Anterior cingulate cortex (tissue), 58 donors: Measurements from ENCODE around the gene IGF2R.
"Not testable (repeated sequence)": the region's sequence is repeated elsewhere in the genome, so short reads cannot be mapped to it uniquely, and the experiment has no call there.

Experiments
- DNase-seq, 58 donors: peaks; one replicate each; lab custom pipeline; 2025; lab: John Stamatoyannopoulos, UW

Gene IGF2R

GRCh38 chr6:160106701-160107100 is 137.8 kb downstream of the IGF2R start:
- no peak for DNase-seq

GRCh38 chr6:160108077-160108476 is 139.2 kb downstream of the IGF2R start:
- no peak for DNase-seq

- DNase-seq, result no peak
Observed at GRCh38 chr6:160110586-160111123, 141.8 kb downstream of the IGF2R start.

DNA sequence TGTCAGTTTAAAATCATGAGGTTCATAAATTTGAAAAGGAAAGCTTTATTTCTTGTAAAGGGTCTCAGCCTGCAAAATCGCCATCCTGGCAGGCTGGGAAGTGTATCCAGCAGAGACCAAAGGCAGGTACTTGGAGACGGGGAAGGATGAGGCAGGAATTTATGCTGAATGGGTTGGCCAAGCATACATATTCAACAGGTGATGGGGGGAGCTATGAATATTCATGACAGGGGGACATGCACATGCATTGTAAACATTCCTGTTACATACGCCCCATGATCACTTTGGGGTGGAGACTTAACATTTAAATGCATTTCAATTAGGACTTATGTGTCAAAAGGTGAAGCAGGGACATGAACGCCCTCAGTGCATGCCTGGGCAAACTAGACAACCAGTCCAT is 142.9 kb downstream of the IGF2R start:
- DNase-seq, result no peak

DNA sequence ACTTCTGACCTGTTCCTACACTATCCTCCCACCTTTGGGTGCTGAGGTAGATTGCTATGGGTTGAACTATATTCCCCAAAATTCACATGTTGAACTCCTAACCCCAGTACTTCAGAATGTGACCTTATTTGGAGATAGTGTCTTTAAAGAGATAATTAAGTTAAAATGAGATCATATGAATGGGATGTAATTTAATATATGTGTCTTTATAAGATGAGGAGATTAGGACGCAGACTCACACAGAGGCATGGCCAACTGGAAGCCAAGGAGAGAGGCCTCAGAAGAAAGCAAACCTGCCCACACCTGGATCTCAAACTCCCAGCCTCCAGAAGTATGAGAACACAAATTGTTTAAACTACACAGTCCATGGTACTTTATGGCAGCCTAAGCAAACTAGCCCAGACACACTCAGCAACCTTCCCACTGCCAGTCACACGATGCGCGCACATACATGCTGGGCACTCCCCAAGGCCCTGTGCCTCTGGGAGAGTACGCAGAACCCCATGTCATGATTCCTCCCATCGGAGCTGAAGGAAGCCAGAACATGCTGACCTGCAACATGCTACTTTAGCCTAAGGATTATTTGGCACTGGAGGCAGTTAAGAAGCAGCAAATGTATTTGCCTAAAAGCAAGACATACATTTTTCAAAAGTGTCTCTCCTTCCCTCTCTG is 143.9 kb downstream of the IGF2R start:
- no peak for DNase-seq

DNA sequence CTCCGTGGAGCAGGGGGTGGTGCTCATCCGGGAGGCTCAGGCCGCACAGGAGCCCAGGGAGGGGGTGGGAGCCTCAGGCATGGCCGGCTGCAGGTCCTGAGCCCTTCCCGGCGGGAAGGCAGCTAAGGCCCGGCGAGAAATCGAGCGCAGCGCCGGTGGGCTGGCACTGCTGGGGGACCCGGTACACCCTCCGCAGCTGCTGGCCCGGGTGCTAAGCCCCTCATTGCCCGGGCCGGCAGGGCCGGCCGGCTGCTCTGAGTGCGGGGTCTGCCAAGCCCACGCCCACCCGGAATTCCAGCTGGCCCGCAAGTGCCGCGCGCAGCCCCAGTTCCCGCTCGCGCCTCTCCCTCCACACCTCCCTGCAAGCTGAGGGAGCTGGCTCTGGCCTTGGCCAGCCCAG is 145.7 kb downstream of the IGF2R start:
- not testable (repeated sequence) for DNase-seq

DNA sequence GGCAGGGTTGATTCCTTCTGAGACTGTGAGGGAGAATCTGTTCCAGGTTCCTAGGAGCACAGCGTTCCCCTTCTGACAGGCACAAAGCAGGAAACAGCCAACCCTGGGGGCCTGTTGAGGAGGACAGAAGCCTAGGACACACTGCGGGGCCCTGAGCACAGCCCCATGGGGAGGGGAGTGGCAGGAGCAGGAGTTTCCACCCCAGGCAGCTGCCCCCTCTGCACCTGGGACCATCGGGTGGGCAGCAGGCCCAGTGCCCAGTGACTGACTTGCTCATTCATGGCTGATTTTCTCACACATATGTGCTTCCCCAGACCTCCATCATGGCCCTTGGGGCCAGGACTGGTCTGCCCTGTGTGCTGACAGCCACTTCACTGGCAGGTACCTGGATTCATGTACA is 146.5 kb downstream of the IGF2R start:
- DNase-seq, result no peak

DNA sequence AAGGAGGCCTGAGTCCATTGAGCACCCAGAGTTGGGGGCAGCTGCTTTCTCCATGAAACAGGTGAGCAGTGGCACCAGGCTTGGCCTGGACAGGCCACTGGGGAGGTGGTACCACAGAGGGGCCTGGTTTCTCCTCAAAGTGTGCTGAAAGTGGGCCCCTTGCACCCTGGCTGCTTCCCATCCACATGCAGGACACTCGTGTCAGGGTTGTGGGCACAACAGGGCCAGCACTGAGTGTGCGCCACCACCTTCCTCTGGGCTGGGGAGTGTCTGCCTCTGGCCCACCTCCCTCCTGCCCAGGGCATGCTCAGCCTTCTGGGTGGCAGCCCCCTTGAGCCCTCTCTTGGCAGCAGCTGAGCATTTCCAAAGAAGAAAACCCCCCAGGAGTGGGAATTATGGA is 147.5 kb downstream of the IGF2R start:
- DNase-seq, result no peak

DNA sequence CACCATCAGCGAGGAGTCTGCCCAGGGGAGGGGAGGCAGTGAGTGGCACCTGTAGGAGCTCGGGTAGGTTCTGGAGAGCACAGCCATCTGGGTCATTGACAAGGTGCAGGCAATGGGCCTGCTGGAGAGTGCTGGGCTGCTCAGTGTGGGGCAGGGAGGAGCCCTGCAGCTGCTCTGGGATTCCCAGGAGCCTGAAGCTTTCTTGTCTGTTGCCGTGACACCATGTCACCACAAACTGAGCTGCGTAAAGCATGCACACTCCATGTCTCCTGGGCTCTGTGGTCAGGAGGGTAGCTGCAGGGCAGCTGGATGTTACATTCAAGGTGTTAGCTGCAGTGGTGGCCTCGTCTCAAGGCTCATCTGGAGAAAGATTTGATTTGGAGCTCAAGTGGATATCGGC is 148.3 kb downstream of the IGF2R start:
- no peak for DNase-seq

- no peak for DNase-seq
Observed at GRCh38 chr6:160118620-160119229, 149.8 kb downstream of the IGF2R start.

- DNase-seq, result no peak
Observed at GRCh38 chr6:160120087-160120486, 151.2 kb downstream of the IGF2R start.

- no peak for DNase-seq
Observed at GRCh38 chr6:160121558-160121957, 152.7 kb downstream of the IGF2R start, which contains the start of gene SLC22A1. Gene SLC22A1, plus strand, starts transcription at chr6:160121815. Its CDS starts 121 bp downstream, at chr6:160121936.

GRCh38 chr6:160121981-160122380 is 153.1 kb downstream of the IGF2R start:
- DNase-seq, result no peak

DNA sequence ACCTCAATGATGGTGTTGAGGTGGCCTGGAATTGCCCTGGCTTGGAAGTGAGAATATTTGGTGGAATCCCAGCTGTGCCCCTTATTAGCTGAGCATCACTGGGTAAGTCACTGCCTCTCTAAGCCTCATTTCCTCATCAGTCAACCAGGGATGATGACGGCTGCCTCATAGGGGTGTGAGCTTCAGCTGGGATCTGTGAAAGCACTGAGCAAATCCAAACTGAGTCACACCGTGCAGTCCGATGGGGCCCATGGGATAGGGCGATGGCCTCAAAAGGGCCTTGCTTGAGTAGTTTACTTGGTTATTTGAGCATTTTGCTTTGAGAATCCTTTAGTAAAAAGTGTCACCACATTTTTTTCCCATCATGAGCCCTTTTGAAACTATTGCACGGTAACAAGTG is 153.9 kb downstream of the IGF2R start:
- DNase-seq, result no peak

DNA sequence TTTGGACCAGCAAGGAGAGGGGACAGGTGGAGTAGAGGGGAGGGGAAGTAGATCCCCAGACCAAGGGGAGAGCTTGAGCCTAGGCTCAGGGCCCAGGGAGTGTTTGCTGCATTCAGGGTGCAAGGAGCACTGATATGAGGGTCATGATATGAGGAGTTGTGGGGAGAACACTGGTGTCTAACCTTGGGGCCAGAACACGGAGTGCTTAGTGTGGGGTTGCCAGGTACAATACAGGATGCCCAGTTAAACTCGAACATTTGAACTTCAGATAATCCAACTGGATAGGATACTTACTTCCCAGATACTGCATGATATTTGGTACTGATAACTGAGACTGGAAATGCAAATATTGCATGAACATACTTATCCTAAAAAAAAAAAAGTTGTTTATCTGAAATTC is 155.1 kb downstream of the IGF2R start:
- DNase-seq, result no peak

DNA sequence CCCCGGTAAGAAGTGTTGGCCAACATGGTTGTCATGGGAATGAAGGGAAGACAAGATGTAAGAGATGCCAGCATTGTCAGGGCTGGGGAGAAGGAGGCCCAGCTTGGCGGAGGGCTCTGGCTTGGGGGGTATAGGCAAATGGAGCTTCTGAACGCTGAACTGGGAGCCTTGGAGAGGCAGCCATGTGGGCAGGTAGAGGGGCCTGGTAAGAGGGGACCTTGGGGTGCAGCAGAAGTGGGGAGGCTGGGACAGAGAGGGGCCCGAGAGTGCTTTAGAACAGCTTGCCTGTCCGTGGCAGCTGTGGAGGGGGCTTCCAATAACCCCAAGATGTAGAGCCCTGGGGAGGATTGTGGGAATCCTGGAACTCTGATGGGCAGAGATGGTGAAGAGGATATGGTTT is 155.7 kb downstream of the IGF2R start:
- no peak for DNase-seq

DNA sequence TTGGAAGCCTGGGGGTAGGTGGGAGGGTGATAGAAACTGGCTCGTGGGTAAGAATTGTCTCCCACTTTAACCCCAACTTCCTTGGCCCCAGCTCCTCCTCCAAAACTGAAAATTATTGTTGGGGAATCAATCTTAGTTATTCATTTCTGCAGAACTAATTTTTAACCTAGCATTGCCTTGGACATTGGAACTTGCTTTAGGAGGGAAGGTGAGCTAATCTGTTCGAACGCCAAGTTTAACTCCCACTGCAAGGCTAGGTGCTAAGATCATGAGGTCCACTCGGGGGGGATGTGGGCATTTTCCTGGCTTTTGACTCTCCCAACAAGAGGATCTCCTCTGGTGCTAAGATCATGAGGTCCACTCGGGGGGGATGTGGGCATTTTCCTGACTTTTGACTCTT is 156.2 kb downstream of the IGF2R start:
- not testable (repeated sequence) for DNase-seq

GRCh38 chr6:160127270-160128124 is 158.6 kb downstream of the IGF2R start:
- no peak for DNase-seq

DNA sequence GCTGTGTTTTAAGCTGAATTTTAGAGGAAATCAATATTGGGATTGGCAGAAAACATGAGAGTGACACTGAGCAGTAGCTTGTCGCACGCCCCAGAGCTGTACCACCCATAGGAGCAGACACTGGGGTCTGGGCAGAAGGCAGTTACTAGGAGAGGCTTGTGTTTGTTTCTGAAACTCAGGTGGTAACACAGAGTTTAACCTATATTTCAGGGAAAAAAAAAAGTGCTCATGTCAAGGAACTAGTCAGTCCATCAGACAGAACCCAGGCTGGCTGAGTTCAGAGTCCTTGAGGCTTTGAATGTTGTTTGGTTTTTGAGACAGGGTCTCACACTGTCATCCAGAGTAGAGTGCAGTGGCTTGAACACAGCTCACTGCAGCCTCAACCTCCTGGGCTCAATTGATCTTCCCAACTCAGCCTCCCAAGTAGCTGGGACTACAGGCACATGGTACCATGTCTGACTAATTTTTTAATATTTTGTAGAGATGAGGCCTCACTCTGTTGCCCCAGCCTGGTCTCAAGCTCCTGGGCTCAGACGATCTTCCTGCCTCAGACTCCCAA is 159.3 kb downstream of the IGF2R start:
- DNase-seq, result no peak

DNA sequence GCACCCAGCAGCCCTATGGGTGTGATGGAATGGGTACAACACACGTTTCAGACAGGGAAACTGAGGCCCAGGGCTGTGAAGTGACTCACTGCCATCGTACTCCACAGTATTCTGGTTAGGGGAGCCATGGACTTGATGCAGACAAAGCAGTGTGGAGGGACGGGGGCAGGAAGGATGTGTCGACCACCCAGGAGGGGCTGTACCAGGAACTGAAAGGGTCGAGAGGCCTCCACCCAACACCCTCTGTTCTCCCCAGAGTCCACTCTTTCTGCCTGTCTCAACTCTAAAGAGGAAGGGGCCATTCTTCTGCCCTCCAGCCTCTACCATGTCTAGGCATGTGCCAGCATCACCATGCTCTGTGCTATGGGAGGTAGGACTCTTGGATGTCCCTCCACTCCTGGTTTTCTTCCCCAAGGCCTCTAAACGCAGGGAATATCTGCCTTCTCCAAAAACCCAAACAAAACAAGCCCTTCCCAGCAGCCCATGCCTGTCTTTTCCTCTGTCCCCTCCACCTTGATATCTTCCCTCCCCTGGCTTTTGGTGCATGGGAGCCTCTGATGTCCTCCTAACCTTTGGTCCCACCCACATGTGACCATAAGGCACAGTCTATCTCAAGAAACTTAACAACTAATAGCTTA is 160.1 kb downstream of the IGF2R start:
- DNase-seq, result no peak
